Measurements from ENCODE around the gene CHST12. TPM values are rescaled to one million over a fixed set of nuclear protein-coding genes. Genes with fewer than 3 reads are reported as not detected.

The CHST12 gene
- total and polyA plus RNA-seq, 2 donors (not counting 1 experiment from before 2014, with no cell fraction given) = 25.4 to 27.1 TPM

- H3K9ac ChIP-seq (ENCODE audit: low read length) = no peak overlapping the region
- CTCF ChIA-PET = no interaction called here
- intact Hi-C loops (cut with micrococcal nuclease) = no loop called here
Observed at GRCh38 chr7:2373646-2374045, 29.8 kb upstream of the CHST12 start.

DNA sequence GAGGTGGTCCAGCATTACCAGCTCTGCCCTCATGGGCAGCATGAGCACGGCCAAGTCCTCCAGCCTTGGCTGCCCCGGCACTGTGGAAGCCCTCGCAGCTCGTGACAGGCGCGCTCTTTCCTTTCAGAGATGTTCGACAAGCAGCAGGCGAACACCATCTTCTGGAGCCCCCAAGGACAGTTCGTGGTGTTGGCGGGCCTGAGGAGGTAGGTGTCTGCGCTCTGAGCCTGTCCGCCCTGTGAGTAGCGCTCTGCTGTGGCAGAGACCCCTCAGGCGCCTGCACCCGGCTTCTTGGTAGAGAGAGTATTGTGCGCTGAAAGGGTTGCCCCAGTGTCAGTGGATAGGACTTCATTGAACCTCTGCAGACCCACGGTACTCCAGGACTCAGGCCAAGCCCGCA, 29.0 kb upstream of the CHST12 start:
- WGBS (ENCODE audit: insufficient coverage) = 98% methylated on average over 18 of the region's 18 CpGs

More at GRCh38 chr7:2373646-2374045, 29.8 kb upstream of the CHST12 start:
- H3K4me3 ChIP-seq (ENCODE audit: control extremely low read depth in 1 of 5, extremely low read depth in 1 of 5, insufficient read depth in 1 of 5, low read depth in 2 of 5, low read length in 4 of 5) = no peak overlapping the region
- H3K27ac ChIP-seq (ENCODE audit: low read length in 2 of 2) = no peak overlapping the region
- no peak overlapping the region for H2AFZ ChIP-seq (ENCODE audit: insufficient read depth, low read depth, low read length, poor library complexity, severe bottlenecking)
- no peak for TF ChIP-seq EZH2 (IDR thresholded peaks at IDR 0.05; ENCODE audit: borderline replicate concordance, insufficient read depth, low read depth, low read length, poor library complexity, severe bottlenecking)
- TF ChIP-seq, protein P1, sequence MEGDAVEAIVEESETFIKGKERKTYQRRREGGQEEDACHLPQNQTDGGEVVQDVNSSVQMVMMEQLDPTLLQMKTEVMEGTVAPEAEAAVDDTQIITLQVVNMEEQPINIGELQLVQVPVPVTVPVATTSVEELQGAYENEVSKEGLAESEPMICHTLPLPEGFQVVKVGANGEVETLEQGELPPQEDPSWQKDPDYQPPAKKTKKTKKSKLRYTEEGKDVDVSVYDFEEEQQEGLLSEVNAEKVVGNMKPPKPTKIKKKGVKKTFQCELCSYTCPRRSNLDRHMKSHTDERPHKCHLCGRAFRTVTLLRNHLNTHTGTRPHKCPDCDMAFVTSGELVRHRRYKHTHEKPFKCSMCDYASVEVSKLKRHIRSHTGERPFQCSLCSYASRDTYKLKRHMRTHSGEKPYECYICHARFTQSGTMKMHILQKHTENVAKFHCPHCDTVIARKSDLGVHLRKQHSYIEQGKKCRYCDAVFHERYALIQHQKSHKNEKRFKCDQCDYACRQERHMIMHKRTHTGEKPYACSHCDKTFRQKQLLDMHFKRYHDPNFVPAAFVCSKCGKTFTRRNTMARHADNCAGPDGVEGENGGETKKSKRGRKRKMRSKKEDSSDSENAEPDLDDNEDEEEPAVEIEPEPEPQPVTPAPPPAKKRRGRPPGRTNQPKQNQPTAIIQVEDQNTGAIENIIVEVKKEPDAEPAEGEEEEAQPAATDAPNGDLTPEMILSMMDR (IDR thresholded peaks at IDR 0.05) = no peak
- H4K20me1 ChIP-seq (ENCODE audit: control insufficient read depth, insufficient read depth, low read length, poor library complexity, severe bottlenecking) = peaks cover 67% of the 10 kb centered on the region
- Mint-ChIP-seq H3K4me1 (no peaks in the 10 kb centered on the region), H3K9me3 (ENCODE audit: insufficient read depth) (no peaks in the 10 kb centered on the region), H3K4me3 (no peak overlapping the region), H3K27me3 (no peaks in the 10 kb centered on the region), H3K27ac (no peak overlapping the region)
- H3K36me3 ChIP-seq (replicated peaks in 1 of 2; ENCODE audit: control extremely low read depth in 1 of 2, control insufficient read depth in 1 of 2, extremely low read depth in 1 of 2, insufficient read depth in 2 of 2, low read length in 1 of 2) = peaks cover 3 to 89% of the 10 kb centered on the region in 2 experiments
- no peak for ATAC-seq (ENCODE audit: low read depth)
- WGBS (ENCODE audit: insufficient coverage) = 98% methylated on average over 6 of the region's 7 CpGs
- POLR2A ChIA-PET = no interaction called here
- H3K27me3 ChIP-seq (replicated peaks in 1 of 4; ENCODE audit: control extremely low read depth in 1 of 4, control insufficient read depth in 3 of 4, insufficient read depth in 4 of 4, low read length in 3 of 4) = no peaks in the 10 kb centered on the region
- DNase-seq = no peak
- H3K4me2 ChIP-seq (replicated peaks; ENCODE audit: low read depth, low read length, poor library complexity, severe bottlenecking) = no peak overlapping the region
- no peaks in the 10 kb centered on the region for H3K4me1 ChIP-seq (ENCODE audit: control insufficient read depth in 2 of 2, insufficient read depth in 2 of 2, low read length in 2 of 2)
- H3K9me3 ChIP-seq (ENCODE audit: control extremely low read depth in 1 of 3, control insufficient read depth in 2 of 3, insufficient read depth in 1 of 3, low read length in 2 of 3) = no peaks in the 10 kb centered on the region
- H3K79me2 ChIP-seq (ENCODE audit: control insufficient read depth, insufficient read depth, low read length) = peaks cover 78% of the 10 kb centered on the region

More for the DNA sequence above, 29.0 kb upstream of the CHST12 start:
- Histone ChIP-seq H3K79me2 (ENCODE audit: control insufficient read depth, insufficient read depth, low read length) (peaks cover 71% of the 10 kb centered on the region), H4K20me1 (ENCODE audit: control insufficient read depth, insufficient read depth, low read length, poor library complexity, severe bottlenecking) (peaks cover 67% of the 10 kb centered on the region), H3K27me3 (replicated peaks in 1 of 4; ENCODE audit: control extremely low read depth in 1 of 4, control insufficient read depth in 3 of 4, insufficient read depth in 4 of 4, low read length in 3 of 4) (no peaks in the 10 kb centered on the region), H3K4me1 (ENCODE audit: control insufficient read depth in 2 of 2, insufficient read depth in 2 of 2, low read length in 2 of 2) (no peaks in the 10 kb centered on the region), H3K9ac (ENCODE audit: low read length) (no peak overlapping the region), H3K9me3 (ENCODE audit: control extremely low read depth in 1 of 3, control insufficient read depth in 2 of 3, insufficient read depth in 1 of 3, low read length in 2 of 3) (no peaks in the 10 kb centered on the region), H3K36me3 (replicated peaks in 1 of 2; ENCODE audit: control extremely low read depth in 1 of 2, control insufficient read depth in 1 of 2, extremely low read depth in 1 of 2, insufficient read depth in 2 of 2, low read length in 1 of 2) (peaks cover 1 to 89% of the 10 kb centered on the region in 2 experiments), H3K4me2 (replicated peaks; ENCODE audit: low read depth, low read length, poor library complexity, severe bottlenecking) (no peak overlapping the region), H2AFZ (ENCODE audit: insufficient read depth, low read depth, low read length, poor library complexity, severe bottlenecking) (no peak overlapping the region), H3K4me3 (ENCODE audit: control extremely low read depth in 1 of 5, extremely low read depth in 1 of 5, insufficient read depth in 1 of 5, low read depth in 2 of 5, low read length in 4 of 5) (no peak overlapping the region), H3K27ac (ENCODE audit: low read length in 2 of 2) (no peak overlapping the region)
- DNase-seq (no peak), ATAC-seq (ENCODE audit: low read depth) (no peak)
- ChIA-PET POLR2A (no interaction called here), CTCF (no interaction called here)
- H3K27me3 Mint-ChIP-seq = no peaks in the 10 kb centered on the region
- TF ChIP-seq EZH2 (IDR thresholded peaks at IDR 0.05; ENCODE audit: borderline replicate concordance, insufficient read depth, low read depth, low read length, poor library complexity, severe bottlenecking) = no peak
- TF ChIP-seq, protein P1 (IDR thresholded peaks at IDR 0.05) = no peak
- H3K4me3 Mint-ChIP-seq = no peak overlapping the region
- H3K4me1 Mint-ChIP-seq = no peaks in the 10 kb centered on the region
- no peaks in the 10 kb centered on the region for H3K9me3 Mint-ChIP-seq (ENCODE audit: insufficient read depth)
- no peak overlapping the region for H3K27ac Mint-ChIP-seq
- intact Hi-C loops (cut with micrococcal nuclease) = no loop called here
